Measurements from ENCODE around the gene AP1S2.

Gene AP1S2

DNA sequence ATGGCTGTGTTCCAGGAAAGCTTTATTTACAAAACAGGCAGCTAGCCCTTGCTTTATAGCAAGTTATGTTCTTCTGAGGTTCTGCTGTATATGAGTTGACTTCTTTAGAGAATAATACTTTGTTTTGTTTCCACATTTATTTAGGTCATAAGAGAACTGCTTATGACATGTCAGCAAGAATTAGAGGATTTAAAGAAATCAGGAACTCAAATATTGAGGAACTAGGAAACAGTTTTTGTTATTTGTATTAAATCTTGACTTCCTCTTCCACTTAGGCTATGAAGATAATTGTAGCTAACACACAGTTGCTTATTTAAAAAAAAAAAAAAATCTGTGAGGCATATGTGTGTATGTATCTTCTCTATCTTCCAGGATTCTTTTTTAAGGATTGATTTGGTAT lies 50.0 kb downstream of the AP1S2 start:
- DNase-seq = no peak

DNA sequence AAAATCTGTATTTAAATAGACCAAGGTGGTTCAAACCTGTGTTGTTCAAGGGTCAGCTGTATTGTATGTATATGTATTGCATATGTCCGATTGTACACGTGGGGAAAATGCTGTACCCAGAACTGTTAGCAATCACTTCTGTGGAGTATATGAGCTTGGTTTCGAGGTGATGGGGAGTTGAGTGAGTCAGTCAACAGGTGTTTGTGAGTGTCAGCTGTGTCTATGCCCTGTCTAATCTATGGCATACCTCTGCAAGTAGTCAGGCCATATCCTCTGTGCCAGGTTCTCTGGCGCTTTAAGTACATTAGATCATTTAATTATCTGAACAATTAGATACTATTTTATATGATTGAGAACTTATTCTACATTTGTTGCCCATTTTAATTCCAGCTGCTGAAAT lies 56.9 kb downstream of the AP1S2 start:
- no peak for DNase-seq

DNA sequence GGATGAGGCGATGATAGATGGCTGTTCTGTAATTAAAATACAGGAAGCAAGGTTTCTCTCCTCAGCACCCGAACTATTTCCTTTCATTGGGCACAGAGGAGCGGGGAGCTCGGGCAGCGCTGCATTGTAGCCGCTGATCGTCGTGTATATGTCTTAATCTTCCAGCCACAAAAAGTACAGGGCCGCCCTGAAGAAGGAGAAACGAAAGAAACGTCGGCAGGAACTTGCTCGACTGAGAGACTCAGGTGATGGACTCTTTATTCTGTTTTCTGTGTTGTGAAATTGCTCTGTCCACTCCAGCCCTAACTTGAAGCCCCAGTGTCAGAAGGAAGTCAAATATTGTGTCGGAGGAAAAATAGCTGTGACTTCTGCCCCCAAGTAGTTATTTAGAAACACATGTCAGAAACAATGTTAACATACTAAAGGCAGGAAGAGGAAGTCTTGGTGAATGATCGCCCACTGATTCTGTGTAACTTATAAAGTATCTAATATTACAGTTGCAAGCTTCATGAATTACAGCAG lies 63.8 kb downstream of the AP1S2 start:
- DNase-seq = peak in 1 of 14 donors; percentile 44

DNA sequence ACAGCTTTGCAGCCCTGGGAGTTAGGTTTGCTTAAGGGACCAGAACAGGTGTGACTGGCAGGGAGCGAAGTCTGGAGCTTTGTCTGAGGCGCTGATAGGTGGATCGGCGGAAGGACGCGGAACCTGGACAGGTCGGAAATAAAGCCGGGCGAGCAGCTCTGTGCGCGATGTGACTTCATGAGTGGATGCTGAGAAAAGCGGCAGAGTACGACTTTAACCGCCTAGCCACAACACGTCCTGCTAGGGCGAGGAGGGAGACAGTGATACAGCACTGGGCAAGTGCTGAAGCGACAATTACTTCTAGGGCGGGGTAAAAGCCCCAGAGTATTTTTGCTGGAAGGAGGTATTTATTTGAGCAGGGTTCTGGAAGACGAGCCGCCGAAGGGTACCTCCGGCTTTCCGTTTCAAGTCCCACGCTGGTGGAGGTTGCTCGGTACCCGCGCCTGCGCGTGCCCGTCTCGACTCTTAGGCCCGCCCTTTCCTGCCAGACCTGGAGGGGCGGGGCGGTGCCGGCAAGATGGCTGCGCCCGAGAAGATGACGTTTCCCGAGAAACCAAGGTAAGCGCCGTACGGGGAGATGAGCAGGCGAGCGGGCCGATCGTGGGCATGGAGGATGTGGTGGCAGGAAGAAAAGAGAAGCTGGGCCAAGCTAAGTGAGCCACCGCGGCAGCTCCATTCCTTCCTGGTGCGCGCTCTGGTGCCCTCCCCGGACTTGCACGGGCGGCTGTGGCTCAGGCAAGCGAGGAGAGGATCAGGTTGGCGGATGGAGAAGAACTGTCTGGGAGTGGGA lies 64.4 kb downstream of the AP1S2 start, which contains the start of gene ZRSR2:
Gene ZRSR2, plus strand, starts transcription at position 506 of the 790 bp plus-strand sequence. Its CDS starts 12 bp downstream, at position 518.
- peak; percentile 37 to 84 (median 76) for DNase-seq

DNA sequence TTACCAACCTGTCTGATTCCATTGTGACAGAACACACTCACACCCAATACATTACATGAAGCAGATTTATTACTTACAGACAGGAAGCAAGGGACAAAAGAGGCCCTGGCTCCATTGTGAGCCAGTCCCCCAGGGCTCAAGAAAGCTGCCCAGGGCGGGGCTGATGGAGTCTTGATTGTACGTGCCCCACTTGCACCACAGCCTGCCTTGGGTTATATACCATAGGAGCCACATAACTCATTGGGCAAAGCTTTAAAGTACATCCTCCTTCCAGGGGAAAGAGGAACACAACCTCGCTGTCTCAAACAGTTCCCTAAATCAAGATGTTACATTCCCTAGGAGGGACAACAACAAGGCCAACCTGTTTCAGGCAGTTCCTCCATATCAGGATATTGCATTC lies 67.7 kb downstream of the AP1S2 start:
- DNase-seq = no peak

DNA sequence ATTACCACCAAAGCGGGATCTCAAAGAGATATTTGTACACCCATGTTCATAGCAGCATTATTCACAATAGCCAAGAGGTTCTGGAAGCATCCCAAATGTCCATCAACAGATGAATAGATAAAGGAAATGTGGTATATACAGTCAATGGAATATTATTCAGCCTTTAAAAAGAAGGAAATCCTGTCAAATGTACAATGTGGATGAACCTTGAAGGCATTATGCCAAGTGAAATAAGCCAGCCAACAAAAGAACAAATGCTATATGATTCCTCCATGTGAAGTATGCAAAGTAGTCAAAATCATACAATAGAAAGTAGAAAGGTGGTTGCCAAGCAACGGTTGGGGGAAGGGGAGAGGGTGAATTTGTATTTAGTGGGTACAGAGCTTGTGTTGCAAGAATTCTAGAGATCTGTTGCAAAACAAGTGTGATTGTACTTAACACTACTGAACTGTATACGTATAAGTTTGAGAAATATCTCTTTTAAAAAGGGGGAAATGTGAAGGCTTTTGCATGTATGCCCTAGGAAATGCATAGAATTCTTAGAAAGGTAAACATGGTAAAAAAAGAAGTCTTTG lies 69.3 kb downstream of the AP1S2 start:
- no peak for DNase-seq

DNA sequence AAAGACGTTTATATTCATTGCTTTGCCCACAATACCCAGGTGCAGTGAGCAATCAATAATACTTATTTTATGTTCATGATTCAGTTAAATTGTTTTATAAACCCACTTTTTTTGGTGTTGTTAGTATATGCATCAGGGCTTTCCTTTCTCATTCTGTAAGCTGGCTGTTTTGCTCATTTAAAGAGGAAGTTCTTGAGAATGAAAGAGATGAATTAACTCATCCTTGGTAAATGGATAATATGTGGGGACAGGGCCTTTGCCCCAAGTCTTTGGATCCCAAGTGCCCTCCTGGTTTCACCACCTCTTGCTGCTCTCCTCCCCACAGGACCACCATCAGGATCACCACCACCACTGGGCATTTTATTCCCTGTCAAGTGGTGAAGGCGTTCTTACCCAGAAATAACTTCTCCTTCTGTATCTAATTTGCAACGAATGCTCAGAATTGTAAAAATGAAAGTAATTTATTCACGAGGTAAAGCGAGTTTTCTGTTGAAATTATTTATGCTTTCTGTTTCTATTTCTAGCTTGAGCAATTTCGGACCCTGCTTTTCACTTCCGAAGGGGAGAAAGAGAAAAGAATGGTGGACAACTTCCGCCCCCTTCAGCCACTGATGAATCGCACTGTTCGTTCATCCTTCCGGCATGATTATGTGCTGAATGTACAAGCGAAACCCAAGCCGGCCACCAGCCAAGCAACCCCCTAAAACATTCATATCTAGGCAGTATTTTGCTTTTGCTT lies 72.5 kb downstream of the AP1S2 start:
- no peak for DNase-seq

Data from C1 segment of cervical spinal cord (tissue), 14 donors.